ENCODE data around the gene COL27A1.

DNA sequence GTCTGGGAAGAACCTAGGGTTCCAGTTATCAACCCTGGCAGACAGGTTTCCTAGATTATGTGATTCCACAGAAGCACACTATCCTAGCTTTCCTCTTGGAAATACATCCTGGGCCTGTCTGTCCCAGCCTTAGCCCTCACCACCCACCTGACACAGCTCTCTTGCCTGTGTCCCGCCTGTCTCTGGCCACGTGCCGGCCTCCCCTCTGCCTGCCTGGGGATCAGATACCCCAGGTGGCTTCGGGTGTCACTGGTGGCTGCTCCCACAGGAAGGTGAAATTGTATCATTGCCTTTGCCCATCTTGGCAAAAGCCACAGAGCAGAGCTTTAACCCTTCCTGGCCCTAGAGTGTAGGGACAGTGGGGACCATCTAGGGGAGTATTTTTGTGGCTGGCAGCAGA is 6.2 kb downstream of the COL27A1 start:
- TF ChIP-seq CTCF (IDR thresholded peaks at IDR 0.05; ENCODE audit: low read length) (no peak), EZH2 (IDR thresholded peaks at IDR 0.05; ENCODE audit: borderline replicate concordance, low read length) (no peak)

Data from OCI-LY1 (cell line).